PC-3 (cell line): ENCODE results near the gene DNAH10. TPM values are rescaled to one million over a fixed set of nuclear protein-coding genes. Genes with fewer than 3 reads are reported as not detected.

Experiments
- ATAC-seq: fragments of 200-7000 bp; cut with Tn5 transposase; 2 replicates; pipeline ENCODE4 v1.9.1; 2020; ENCODE audit warnings: mild to moderate bottlenecking, moderate library complexity
- BruUV-seq: library from RNA; stranded (reverse); fragments of 400-500 nt; replicated peaks from 2 replicates; lab custom pipeline; 2021; lab: Mats Ljungman, UMichigan
- CTCF ChIA-PET: fragments of 300-600 bp; sonication (Branson Sonifier 250); formaldehyde crosslinking; loops from one replicate; lab custom pipeline; 2022; ENCODE audit warnings: antibody characterized with exemption; lab: Charles Lee
- POLR2A ChIA-PET: fragments of 300-600 bp; sonication (Branson Sonifier 250); formaldehyde crosslinking; loops from one replicate; lab custom pipeline; 2022; ENCODE audit warnings: antibody characterized with exemption; ENCODE audit not compliant: unreplicated experiment; lab: Charles Lee
- DNase-seq: peaks from one replicate; pipeline ENCODE4 v3.0.0-alpha.2; 2015
- H2AFZ ChIP-seq: fragments of 300-600 bp; sonication (generic); 2 replicates; pipeline ENCODE4 v1.6.0; 2016; ENCODE audit warnings: antibody characterized with exemption, low read length
- H3F3A ChIP-seq: fragments of 300-600 bp; sonication (generic); one replicate; pipeline ENCODE4 v1.6.0; 2017; ENCODE audit warnings: antibody characterized with exemption, low read length, control low read depth, mild to moderate bottlenecking; ENCODE audit not compliant: unreplicated experiment
- H3K27ac ChIP-seq: fragments of 300-600 bp; sonication (generic); 2 replicates; pipeline ENCODE4 v1.5.1; 2016; ENCODE audit warnings: mild to moderate bottlenecking, low read length
- H3K27me3 ChIP-seq: fragments of 300-600 bp; sonication (generic); 2 replicates; pipeline ENCODE4 v1.6.1; 2016; ENCODE audit warnings: low read length, mixed read lengths
- H3K36me3 ChIP-seq: fragments of 300-600 bp; sonication (generic); 2 replicates; pipeline ENCODE4 v1.6.1; 2016; ENCODE audit warnings: low read depth, mixed run types, low read length, mixed read lengths
- H3K4me1 ChIP-seq: fragments of 300-600 bp; sonication (generic); 2 replicates; pipeline ENCODE4 v1.5.1; 2016; ENCODE audit warnings: low read length; ENCODE audit not compliant: insufficient read depth
- H3K4me2 ChIP-seq: fragments of 300-600 bp; sonication (generic); 2 replicates; pipeline ENCODE4 v1.6.0; 2016; ENCODE audit warnings: low read length
- H3K4me3 ChIP-seq: fragments of 300-600 bp; sonication (generic); 2 replicates; pipeline ENCODE4 v1.5.1; 2016; ENCODE audit warnings: mild to moderate bottlenecking, low read length, mixed read lengths
- H3K79me2 ChIP-seq: fragments of 300-600 bp; sonication (generic); 2 replicates; pipeline ENCODE4 v1.6.1; 2017; ENCODE audit warnings: low read length, mixed read lengths
- H3K9ac ChIP-seq: fragments of 300-600 bp; sonication (generic); 2 replicates; pipeline ENCODE4 v1.6.0; 2016; ENCODE audit warnings: mild to moderate bottlenecking, low read length
- H3K9me2 ChIP-seq: fragments of 300-600 bp; sonication (generic); replicated peaks from 2 replicates; pipeline ENCODE4 v1.6.1; 2016; ENCODE audit warnings: mixed run types, low read length, mixed read lengths
- H3K9me3 ChIP-seq: fragments of 300-600 bp; sonication (generic); 2 replicates; pipeline ENCODE4 v1.6.1; 2016; ENCODE audit warnings: low read length, mixed read lengths
- H4K20me1 ChIP-seq: fragments of 300-600 bp; sonication (generic); 2 replicates; pipeline ENCODE4 v1.6.1; 2016; ENCODE audit warnings: low read length, mixed read lengths
- CTCF ChIP-seq: fragments of 300-600 bp; sonication (generic); conservative IDR thresholded peaks from 2 replicates; pipeline ENCODE4 v1.5.1; 2017; ENCODE audit warnings: antibody characterized with exemption, low read depth, mild to moderate bottlenecking, low read length
- EZH2 ChIP-seq: fragments of 300-600 bp; sonication (generic); IDR thresholded peaks from one replicate; pipeline ENCODE4 v1.6.1; 2017; ENCODE audit warnings: antibody characterized with exemption, mild to moderate bottlenecking, low read length; ENCODE audit not compliant: unreplicated experiment
- EZH2phosphoT487 ChIP-seq: fragments of 300-600 bp; sonication (generic); IDR thresholded peaks from 2 replicates; pipeline ENCODE4 v1.6.1; 2018; ENCODE audit warnings: mild to moderate bottlenecking, antibody characterized with exemption, low read length, borderline replicate concordance
- intact Hi-C: fragments of 100-400 bp; cut with micrococcal nuclease; formaldehyde crosslinking; loops from 2 replicates; pipeline ENCODE4 v1.9.0; 2023
- total RNA-seq: library from RNA; depleted of rRNA; stranded (reverse); fragments of >200 nt; gene quantifications from 2 replicates; pipeline ENCODE4 v1.2.3, GENCODE V29; 2014

DNAH10 gene
- total RNA-seq, 1 experiment from 2014 or later: 0.15 TPM

GRCh38 chr12:123723011-123723410 lies 39.1 kb upstream of the DNAH10 start:
- TF ChIP-seq EZH2phosphoT487: no peak
- TF ChIP-seq EZH2: no peak
- no peak for TF ChIP-seq CTCF
- no peak overlapping the region for H3K27ac ChIP-seq
- ATAC-seq (no peak), DNase-seq (no peak)
- intact Hi-C loops: no loop called here
- H3K4me1 ChIP-seq: no peaks in the 10 kb centered on the region
- BruUV-seq: no TSS peak
- H3K36me3 ChIP-seq: peaks cover 33% of the 10 kb centered on the region
- no peaks in the 10 kb centered on the region for H3K9me3 ChIP-seq
- no peaks in the 10 kb centered on the region for H4K20me1 ChIP-seq
- no peak overlapping the region for H3K9ac ChIP-seq
- no peak overlapping the region for H2AFZ ChIP-seq
- H3F3A ChIP-seq: no peaks in the 10 kb centered on the region
- POLR2A ChIA-PET: interaction anchor here (0.6 kb wide), 1 partner anchor 11 kb away, joined by 5 read pairs; the partner anchor contains the start of gene ATP6V0A2
- no peaks in the 10 kb centered on the region for H3K79me2 ChIP-seq
- CTCF ChIA-PET: no interaction called here
- no peak overlapping the region for H3K4me2 ChIP-seq
- no peaks in the 10 kb centered on the region for H3K27me3 ChIP-seq
- no peak overlapping the region for H3K4me3 ChIP-seq
- H3K9me2 ChIP-seq: no peaks in the 10 kb centered on the region

DNA sequence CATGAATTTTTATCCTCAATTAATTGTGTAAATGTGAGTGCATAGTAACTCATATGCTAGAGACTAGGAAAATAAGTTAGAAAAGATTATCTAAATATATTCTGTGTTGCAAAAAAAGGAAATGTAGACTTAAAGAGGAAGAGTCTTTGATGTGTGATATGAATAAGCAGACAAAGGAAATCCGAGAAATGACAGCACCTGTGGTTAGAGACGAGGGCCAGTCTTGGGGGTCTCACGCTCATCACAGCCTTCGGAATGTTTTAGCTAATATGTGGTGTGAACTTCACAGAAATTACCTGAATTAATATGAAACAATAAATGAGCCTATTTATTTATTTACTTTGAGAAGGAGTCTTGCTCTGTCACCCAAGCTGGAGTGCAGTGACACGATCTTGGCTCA lies 38.3 kb upstream of the DNAH10 start:
- intact Hi-C loops: no loop called here
- CTCF ChIA-PET: no interaction called here
- BruUV-seq: no TSS peak

More for the DNA sequence above, 38.3 kb upstream of the DNAH10 start:
- TF ChIP-seq EZH2phosphoT487 (no peak), EZH2 (no peak), CTCF (no peak)
- DNase-seq (no peak), ATAC-seq (no peak)
- Histone ChIP-seq H3K4me1 (no peaks in the 10 kb centered on the region), H3K36me3 (peaks cover 39% of the 10 kb centered on the region), H3K9me3 (no peaks in the 10 kb centered on the region), H3K27me3 (no peaks in the 10 kb centered on the region), H3K27ac (no peak overlapping the region), H2AFZ (no peak overlapping the region), H3K9ac (no peak overlapping the region), H3K79me2 (no peaks in the 10 kb centered on the region), H3K4me3 (no peak overlapping the region), H3K9me2 (no peaks in the 10 kb centered on the region), H3K4me2 (no peak overlapping the region), H4K20me1 (no peaks in the 10 kb centered on the region), H3F3A (no peaks in the 10 kb centered on the region)
- POLR2A ChIA-PET: no interaction called here
